ENCODE results near the gene MYO19.

DNA sequence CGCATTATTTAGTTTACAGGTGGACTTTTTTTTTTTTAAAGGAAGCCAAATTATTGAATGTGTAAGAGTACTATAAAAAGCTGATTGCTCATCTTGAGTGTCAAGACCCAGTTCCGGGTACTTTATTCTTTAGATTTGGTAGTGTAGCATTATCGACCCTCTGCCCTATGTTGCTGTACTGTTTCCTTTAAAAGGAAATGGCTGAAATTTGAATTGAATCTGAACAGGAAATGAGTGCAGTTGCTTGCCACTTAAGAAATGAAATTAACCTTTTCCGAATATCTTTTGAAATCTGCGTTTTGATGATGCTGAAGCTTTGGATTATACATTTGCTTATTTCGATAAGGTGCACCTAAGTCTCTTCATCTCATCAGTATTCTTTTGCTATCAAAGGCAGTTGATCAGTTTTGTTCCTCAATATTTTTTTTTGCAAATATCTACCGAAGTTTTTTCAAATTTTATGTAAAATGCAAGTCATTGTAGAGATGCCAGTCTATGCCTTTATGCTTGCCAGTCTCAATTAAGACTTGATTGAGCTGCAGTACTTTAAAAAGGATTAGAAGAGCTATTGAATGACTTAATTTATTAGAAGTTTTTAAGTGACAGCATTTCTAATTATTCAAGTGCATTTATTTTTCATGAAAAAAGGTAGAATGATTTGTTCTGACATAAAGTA is 11.9 kb upstream of the MYO19 start:
- TF ChIP-seq, protein P1, sequence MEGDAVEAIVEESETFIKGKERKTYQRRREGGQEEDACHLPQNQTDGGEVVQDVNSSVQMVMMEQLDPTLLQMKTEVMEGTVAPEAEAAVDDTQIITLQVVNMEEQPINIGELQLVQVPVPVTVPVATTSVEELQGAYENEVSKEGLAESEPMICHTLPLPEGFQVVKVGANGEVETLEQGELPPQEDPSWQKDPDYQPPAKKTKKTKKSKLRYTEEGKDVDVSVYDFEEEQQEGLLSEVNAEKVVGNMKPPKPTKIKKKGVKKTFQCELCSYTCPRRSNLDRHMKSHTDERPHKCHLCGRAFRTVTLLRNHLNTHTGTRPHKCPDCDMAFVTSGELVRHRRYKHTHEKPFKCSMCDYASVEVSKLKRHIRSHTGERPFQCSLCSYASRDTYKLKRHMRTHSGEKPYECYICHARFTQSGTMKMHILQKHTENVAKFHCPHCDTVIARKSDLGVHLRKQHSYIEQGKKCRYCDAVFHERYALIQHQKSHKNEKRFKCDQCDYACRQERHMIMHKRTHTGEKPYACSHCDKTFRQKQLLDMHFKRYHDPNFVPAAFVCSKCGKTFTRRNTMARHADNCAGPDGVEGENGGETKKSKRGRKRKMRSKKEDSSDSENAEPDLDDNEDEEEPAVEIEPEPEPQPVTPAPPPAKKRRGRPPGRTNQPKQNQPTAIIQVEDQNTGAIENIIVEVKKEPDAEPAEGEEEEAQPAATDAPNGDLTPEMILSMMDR (IDR thresholded peaks at IDR 0.05 in 2 of 3, conservative IDR thresholded peaks at IDR 0.05 in 1 of 3; ENCODE audit: borderline replicate concordance in 1 of 3, insufficient read depth in 1 of 3, low read depth in 2 of 3, low read length in 2 of 3), result no peak
- TF ChIP-seq, protein P2, sequence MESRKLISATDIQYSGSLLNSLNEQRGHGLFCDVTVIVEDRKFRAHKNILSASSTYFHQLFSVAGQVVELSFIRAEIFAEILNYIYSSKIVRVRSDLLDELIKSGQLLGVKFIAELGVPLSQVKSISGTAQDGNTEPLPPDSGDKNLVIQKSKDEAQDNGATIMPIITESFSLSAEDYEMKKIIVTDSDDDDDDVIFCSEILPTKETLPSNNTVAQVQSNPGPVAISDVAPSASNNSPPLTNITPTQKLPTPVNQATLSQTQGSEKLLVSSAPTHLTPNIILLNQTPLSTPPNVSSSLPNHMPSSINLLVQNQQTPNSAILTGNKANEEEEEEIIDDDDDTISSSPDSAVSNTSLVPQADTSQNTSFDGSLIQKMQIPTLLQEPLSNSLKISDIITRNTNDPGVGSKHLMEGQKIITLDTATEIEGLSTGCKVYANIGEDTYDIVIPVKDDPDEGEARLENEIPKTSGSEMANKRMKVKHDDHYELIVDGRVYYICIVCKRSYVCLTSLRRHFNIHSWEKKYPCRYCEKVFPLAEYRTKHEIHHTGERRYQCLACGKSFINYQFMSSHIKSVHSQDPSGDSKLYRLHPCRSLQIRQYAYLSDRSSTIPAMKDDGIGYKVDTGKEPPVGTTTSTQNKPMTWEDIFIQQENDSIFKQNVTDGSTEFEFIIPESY (IDR thresholded peaks at IDR 0.05; ENCODE audit: extremely low read depth, insufficient replicate concordance, low read length), result no peak
- TF ChIP-seq FOSL1 (IDR thresholded peaks at IDR 0.05; ENCODE audit: low read depth) (no peak), EZH2 (IDR thresholded peaks at IDR 0.05) (no peak), SIN3A (IDR thresholded peaks at IDR 0.05; ENCODE audit: low read depth) (no peak)
- TF ChIP-seq, protein P3, sequence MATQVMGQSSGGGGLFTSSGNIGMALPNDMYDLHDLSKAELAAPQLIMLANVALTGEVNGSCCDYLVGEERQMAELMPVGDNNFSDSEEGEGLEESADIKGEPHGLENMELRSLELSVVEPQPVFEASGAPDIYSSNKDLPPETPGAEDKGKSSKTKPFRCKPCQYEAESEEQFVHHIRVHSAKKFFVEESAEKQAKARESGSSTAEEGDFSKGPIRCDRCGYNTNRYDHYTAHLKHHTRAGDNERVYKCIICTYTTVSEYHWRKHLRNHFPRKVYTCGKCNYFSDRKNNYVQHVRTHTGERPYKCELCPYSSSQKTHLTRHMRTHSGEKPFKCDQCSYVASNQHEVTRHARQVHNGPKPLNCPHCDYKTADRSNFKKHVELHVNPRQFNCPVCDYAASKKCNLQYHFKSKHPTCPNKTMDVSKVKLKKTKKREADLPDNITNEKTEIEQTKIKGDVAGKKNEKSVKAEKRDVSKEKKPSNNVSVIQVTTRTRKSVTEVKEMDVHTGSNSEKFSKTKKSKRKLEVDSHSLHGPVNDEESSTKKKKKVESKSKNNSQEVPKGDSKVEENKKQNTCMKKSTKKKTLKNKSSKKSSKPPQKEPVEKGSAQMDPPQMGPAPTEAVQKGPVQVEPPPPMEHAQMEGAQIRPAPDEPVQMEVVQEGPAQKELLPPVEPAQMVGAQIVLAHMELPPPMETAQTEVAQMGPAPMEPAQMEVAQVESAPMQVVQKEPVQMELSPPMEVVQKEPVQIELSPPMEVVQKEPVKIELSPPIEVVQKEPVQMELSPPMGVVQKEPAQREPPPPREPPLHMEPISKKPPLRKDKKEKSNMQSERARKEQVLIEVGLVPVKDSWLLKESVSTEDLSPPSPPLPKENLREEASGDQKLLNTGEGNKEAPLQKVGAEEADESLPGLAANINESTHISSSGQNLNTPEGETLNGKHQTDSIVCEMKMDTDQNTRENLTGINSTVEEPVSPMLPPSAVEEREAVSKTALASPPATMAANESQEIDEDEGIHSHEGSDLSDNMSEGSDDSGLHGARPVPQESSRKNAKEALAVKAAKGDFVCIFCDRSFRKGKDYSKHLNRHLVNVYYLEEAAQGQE (IDR thresholded peaks at IDR 0.05; ENCODE audit: low read depth), result no peak

Measured in HCT116 (cell line).